Mesenchymal stem cell (in vitro differentiated cells and primary cell): Measurements from ENCODE around the gene ALKBH6.

Experiments used
- DNase-seq: peaks from one replicate; pipeline ENCODE4 v3.0.0-alpha.2; 2013
- H2AFZ ChIP-seq: one replicate; pipeline ENCODE4 v1.6.1; 2013; ENCODE audit warnings: low read depth, mild to moderate bottlenecking, control low read depth, inconsistent platforms, low read length, moderate library complexity
- H2AK5ac ChIP-seq: 2 replicates; pipeline ENCODE4 v1.6.1; 2013; ENCODE audit warnings: low read length, moderate library complexity, mild to moderate bottlenecking, inconsistent platforms; ENCODE audit not compliant: severe bottlenecking
- H2BK120ac ChIP-seq: one replicate; pipeline ENCODE4 v1.6.1; 2013; ENCODE audit warnings: low read depth, mild to moderate bottlenecking, inconsistent platforms, low read length, moderate library complexity
- H2BK12ac ChIP-seq, 2 experiments: one replicate each; pipeline ENCODE4 v1.6.1; 2013; ENCODE audit warnings: inconsistent platforms in 2 of 2, low read length in 2 of 2, mild to moderate bottlenecking in 2 of 2, moderate library complexity in 2 of 2, control low read depth in 1 of 2
- H2BK15ac ChIP-seq: one replicate; pipeline ENCODE4 v1.6.1; 2013; ENCODE audit warnings: mild to moderate bottlenecking, low read depth, inconsistent platforms; ENCODE audit not compliant: poor library complexity, severe bottlenecking
- H2BK5ac ChIP-seq: 2 replicates; pipeline ENCODE4 v1.6.1; 2013; ENCODE audit warnings: low read depth, mild to moderate bottlenecking, low read length, control low read depth, inconsistent platforms; ENCODE audit not compliant: poor library complexity, severe bottlenecking
- H3K14ac ChIP-seq, 2 experiments: one replicate each; pipeline ENCODE4 v1.6.1; 2013; ENCODE audit warnings: inconsistent platforms in 2 of 2, low read length in 2 of 2, control low read depth in 1 of 2, mild to moderate bottlenecking in 1 of 2, moderate library complexity in 1 of 2
- H3K18ac ChIP-seq, 2 experiments: one replicate each; pipeline ENCODE4 v1.6.1; 2013; ENCODE audit warnings: inconsistent platforms in 2 of 2, low read length in 2 of 2, control low read depth in 1 of 2, low read depth in 1 of 2, mild to moderate bottlenecking in 1 of 2
- H3K23ac ChIP-seq, 2 experiments: one replicate each; pipeline ENCODE4 v1.6.1; 2013; ENCODE audit warnings: inconsistent platforms in 2 of 2, low read length in 2 of 2, mild to moderate bottlenecking in 2 of 2, moderate library complexity in 2 of 2, control low read depth in 1 of 2
- H3K27ac ChIP-seq: 2 replicates; pipeline ENCODE4 v1.5.1; 2013; ENCODE audit warnings: mild to moderate bottlenecking, moderate library complexity, low read length, control low read depth, inconsistent platforms; ENCODE audit not compliant: poor library complexity, severe bottlenecking
- H3K27me3 ChIP-seq, 2 experiments: 2 replicates each; pipeline versions ENCODE4 v1.6.1 to v1.7.0; 2013; ENCODE audit warnings: low read length in 2 of 2, mild to moderate bottlenecking in 2 of 2, moderate library complexity in 2 of 2, control low read depth in 1 of 2, inconsistent platforms in 1 of 2; ENCODE audit not compliant: control insufficient read depth in 1 of 2, insufficient read depth in 1 of 2
- H3K36me3 ChIP-seq, 2 experiments: 2 replicates each; pipeline versions ENCODE4 v1.6.1 to v1.7.0; 2013; ENCODE audit warnings: low read length in 2 of 2, control low read depth in 1 of 2, inconsistent platforms in 1 of 2, low read depth in 1 of 2, mild to moderate bottlenecking in 1 of 2; ENCODE audit not compliant: insufficient read depth in 2 of 2, control insufficient read depth in 1 of 2
- H3K4ac ChIP-seq, 2 experiments: one replicate each; pipeline ENCODE4 v1.6.1; 2013; ENCODE audit warnings: inconsistent platforms in 2 of 2, low read length in 2 of 2, mild to moderate bottlenecking in 2 of 2, moderate library complexity in 2 of 2, control low read depth in 1 of 2, low read depth in 1 of 2
- H3K4me1 ChIP-seq: 2 replicates; pipeline ENCODE4 v1.6.1; 2013; ENCODE audit warnings: low read depth, low read length, control low read depth; ENCODE audit not compliant: control insufficient read depth, insufficient read depth
- H3K4me2 ChIP-seq: 2 replicates; pipeline ENCODE4 v1.6.1; 2013; ENCODE audit warnings: low read length, mild to moderate bottlenecking, inconsistent platforms; ENCODE audit not compliant: poor library complexity, severe bottlenecking
- H3K4me3 ChIP-seq, 2 experiments: 2 replicates each; pipeline versions ENCODE4 v1.5.1 to v1.7.0; 2013; ENCODE audit warnings: low read length in 2 of 2, mild to moderate bottlenecking in 2 of 2, control low read depth in 1 of 2, low read depth in 1 of 2; ENCODE audit not compliant: insufficient read depth in 1 of 2
- H3K79me1 ChIP-seq: replicated peaks from 2 replicates; pipeline ENCODE4 v1.6.1; 2013; ENCODE audit warnings: mild to moderate bottlenecking, control low read depth, low read length, inconsistent platforms; ENCODE audit not compliant: poor library complexity, severe bottlenecking
- H3K9ac ChIP-seq: 2 replicates; pipeline ENCODE4 v1.7.0; 2013; ENCODE audit warnings: mild to moderate bottlenecking, low read length, moderate library complexity
- H3K9me3 ChIP-seq: 2 replicates; pipeline ENCODE4 v1.7.0; 2013; ENCODE audit warnings: mild to moderate bottlenecking, low read length; ENCODE audit not compliant: control insufficient read depth
- H4K8ac ChIP-seq: one replicate; pipeline ENCODE4 v1.6.1; 2013; ENCODE audit warnings: inconsistent platforms, mild to moderate bottlenecking, low read length, moderate library complexity
- H4K91ac ChIP-seq: one replicate; pipeline ENCODE4 v1.6.1; 2013; ENCODE audit warnings: mild to moderate bottlenecking, low read length, inconsistent platforms
- WGBS: methylation state at CpG from one replicate; pipeline ENCODE4 v1.1.7; 2013; ENCODE audit warnings: mixed read lengths; 5-methylcytosine and 5-hydroxymethylcytosine counted together

Gene ALKBH6

DNA sequence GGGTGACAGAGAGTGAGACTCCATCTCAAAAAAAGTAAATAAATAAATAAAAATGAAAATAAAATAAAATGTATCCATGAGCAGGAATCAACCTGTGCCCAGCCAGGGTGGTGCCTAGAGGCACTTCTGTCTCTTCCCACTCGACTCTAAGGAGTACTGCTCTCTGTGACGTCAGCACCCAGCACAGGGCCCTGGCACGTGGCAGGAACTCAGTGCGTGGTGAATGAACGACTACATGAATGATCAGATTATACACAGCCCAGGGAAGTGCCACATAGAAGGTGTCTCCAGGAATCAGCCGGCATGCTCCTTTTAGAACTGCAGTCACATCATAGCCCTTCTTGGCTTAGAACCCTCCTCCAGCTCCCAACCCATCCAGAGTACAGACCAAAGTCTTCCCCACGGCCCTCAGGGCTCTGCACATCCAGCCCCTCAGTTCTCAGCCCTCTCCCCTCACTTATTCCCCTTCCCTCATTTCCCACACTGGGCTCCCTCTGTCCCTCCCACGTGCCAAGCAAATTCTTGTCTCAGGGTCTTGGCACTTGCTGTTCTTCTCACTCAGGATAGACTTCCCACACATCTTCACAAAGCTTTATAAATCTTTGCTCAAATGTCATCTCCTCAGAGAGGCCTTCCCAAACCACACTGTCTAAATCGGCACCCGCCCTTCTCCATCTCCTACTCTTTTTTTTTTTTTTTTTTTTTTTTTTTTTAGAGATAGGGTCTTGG is 14.5 kb upstream of the ALKBH6 start:
- Histone ChIP-seq H3K9me3 (no peaks in the 10 kb centered on the region), H2BK15ac (no peak overlapping the region), H3K27ac (no peak overlapping the region), H3K23ac (no peak overlapping the region), H2BK120ac (no peak overlapping the region), H2BK5ac (no peak overlapping the region), H3K36me3 (peaks cover 48 to 57% of the 10 kb centered on the region in 2 experiments), H3K27me3 (no peaks in the 10 kb centered on the region), H3K4me3 (no peak overlapping the region), H3K4me2 (no peak overlapping the region), H3K4ac (no peak overlapping the region), H2BK12ac (no peak overlapping the region), H3K79me1 (peaks cover 20% of the 10 kb centered on the region), H3K14ac (no peak overlapping the region), H2AFZ (no peak overlapping the region), H3K9ac (no peak overlapping the region), H3K18ac (no peak overlapping the region), H4K8ac (no peak overlapping the region), H3K4me1 (peaks cover 7% of the 10 kb centered on the region), H4K91ac (no peak overlapping the region), H2AK5ac (no peak overlapping the region)
- 91% methylated on average over 8 of the region's 10 CpGs for WGBS
- DNase-seq: no peak

DNA sequence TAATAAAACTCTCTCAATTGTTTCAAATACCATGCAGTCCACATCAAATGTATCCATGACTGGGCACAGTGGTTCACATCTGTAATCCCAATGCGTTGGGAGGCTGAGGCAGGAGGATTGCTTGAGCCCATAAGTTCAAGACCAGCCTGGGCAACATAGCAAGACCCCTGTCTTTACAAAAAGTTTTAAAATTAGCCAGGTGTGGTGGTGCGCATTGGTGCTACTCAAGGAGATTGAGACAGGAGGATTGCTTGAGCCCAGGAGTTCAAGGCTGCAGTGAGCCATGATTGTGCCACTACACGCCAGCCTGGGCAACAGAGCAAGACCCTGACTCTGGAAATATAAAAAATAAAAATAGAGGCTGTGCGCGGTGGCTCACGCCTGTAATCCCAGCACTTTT is 13.7 kb upstream of the ALKBH6 start:
- Histone ChIP-seq H3K23ac (no peak overlapping the region), H2BK15ac (no peak overlapping the region), H4K91ac (no peak overlapping the region), H3K4me2 (no peak overlapping the region), H3K27ac (no peak overlapping the region), H3K27me3 (no peaks in the 10 kb centered on the region), H2BK5ac (no peak overlapping the region), H3K9me3 (no peaks in the 10 kb centered on the region), H2BK12ac (no peak overlapping the region), H2BK120ac (no peak overlapping the region), H3K4me1 (peaks cover 5% of the 10 kb centered on the region), H3K4ac (no peak overlapping the region), H3K18ac (no peak overlapping the region), H3K9ac (no peak overlapping the region), H3K79me1 (peaks cover 20% of the 10 kb centered on the region), H2AFZ (no peak overlapping the region), H3K36me3 (peaks cover 54 to 62% of the 10 kb centered on the region in 2 experiments), H3K4me3 (no peak overlapping the region), H3K14ac (no peak overlapping the region), H4K8ac (no peak overlapping the region), H2AK5ac (no peak overlapping the region)
- DNase-seq: no peak
- WGBS: 99% methylated on average over 6 of the region's 6 CpGs

DNA sequence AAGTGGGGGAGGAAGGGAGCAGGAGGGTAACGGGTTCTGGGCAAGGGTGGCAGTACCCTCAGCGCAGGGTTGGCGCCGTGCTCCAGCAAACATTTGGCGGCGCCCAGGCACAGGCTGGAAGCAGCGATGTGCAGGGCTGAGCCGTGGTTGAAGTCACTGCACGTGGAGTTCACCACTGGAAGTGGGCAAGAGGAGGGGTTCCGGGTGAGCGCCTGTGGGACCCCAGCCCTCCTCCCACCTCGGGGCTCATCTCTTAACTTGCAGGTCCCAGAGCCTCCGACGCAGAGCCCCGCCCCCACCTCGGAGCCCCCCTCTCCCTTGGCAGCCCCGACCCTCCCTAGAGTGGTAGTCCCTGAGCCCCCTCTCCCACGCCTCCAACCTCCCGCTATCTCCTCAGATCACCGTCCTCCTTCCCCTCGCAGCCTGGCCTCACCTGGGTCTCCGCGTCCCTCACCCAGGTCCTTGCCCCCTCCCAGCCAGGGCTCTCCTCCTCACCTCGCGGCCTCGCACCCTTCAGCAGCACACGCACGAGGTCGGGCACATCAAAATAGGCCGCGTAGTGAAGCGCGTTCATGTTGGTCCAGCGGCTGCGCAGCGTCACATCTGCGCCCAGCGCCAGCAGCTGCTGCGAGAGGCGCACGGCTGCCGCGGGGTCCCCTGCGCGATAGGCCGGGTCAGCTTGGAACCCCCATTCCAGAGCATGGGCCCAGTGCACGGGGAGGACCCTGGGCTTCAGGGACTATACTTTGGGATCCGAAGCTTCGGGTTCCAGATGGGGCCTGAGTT is 12.3 kb upstream of the ALKBH6 start:
- Histone ChIP-seq H3K4me3 (no peak overlapping the region), H3K9ac (no peak overlapping the region), H2AFZ (no peak overlapping the region), H2BK15ac (peak overlapping the region; percentile 12), H3K18ac (no peak overlapping the region), H3K27me3 (no peaks in the 10 kb centered on the region), H3K4me2 (no peak overlapping the region), H3K4ac (no peak overlapping the region), H3K14ac (no peak overlapping the region), H3K23ac (no peak overlapping the region), H3K27ac (no peak overlapping the region), H3K36me3 (peaks cover 66 to 71% of the 10 kb centered on the region in 2 experiments), H2BK5ac (no peak overlapping the region), H4K91ac (no peak overlapping the region), H3K4me1 (peaks cover under 1% of the 10 kb centered on the region), H3K9me3 (no peaks in the 10 kb centered on the region), H2BK12ac (no peak overlapping the region), H2AK5ac (no peak overlapping the region), H4K8ac (no peak overlapping the region), H3K79me1 (peaks cover 13% of the 10 kb centered on the region), H2BK120ac (no peak overlapping the region)
- no peak for DNase-seq
- WGBS: 94% methylated on average over 49 of the region's 49 CpGs

DNA sequence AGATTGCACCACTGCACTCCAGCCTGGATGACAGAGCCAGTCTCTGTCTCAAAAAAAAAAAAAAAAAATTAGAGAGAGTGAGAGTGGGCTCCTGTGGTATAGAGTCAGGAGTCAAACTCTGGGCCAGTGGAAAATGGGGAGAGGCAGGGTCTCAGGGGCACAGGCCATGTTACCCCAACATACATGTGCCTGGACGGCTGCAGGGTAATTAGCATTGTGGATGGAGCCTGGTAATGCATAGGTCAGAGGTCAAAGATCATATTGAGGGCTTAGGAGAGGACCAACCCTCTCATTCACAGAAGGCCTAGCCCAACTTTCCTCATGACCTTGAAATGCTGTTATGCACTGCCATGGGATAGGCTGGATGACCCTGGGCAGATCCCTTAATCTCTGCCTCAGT is 11.5 kb upstream of the ALKBH6 start:
- Histone ChIP-seq H3K23ac (no peak overlapping the region), H2BK5ac (no peak overlapping the region), H3K9ac (no peak overlapping the region), H3K18ac (no peak overlapping the region), H3K36me3 (peaks cover 73 to 76% of the 10 kb centered on the region in 2 experiments), H3K4me3 (no peak overlapping the region), H3K4me2 (no peak overlapping the region), H3K27me3 (no peaks in the 10 kb centered on the region), H2BK15ac (no peak overlapping the region), H4K91ac (no peak overlapping the region), H3K27ac (no peak overlapping the region), H2BK12ac (no peak overlapping the region), H2AFZ (no peak overlapping the region), H2AK5ac (no peak overlapping the region), H3K14ac (no peak overlapping the region), H3K4me1 (no peaks in the 10 kb centered on the region), H3K9me3 (no peaks in the 10 kb centered on the region), H3K4ac (no peak overlapping the region), H3K79me1 (peaks cover 11% of the 10 kb centered on the region), H2BK120ac (no peak overlapping the region), H4K8ac (no peak overlapping the region)
- no peak for DNase-seq
- 57% methylated on average over 1 of the region's 1 CpG for WGBS
